Inflammatory macrophage treated with lipopolysaccharide for 1 hour (primary cell): ENCODE data around the gene MGST3.
"Not testable (repeated sequence)": the region's sequence is repeated elsewhere in the genome, so short reads cannot be mapped to it uniquely, and the experiment has no call there.

Experiments used
- DNase-seq, 2 donors: peaks; one replicate each; pipeline ENCODE4 v3.0.0-alpha.2; 2020 to 2022

Gene MGST3

GRCh38 chr1:165698761-165699052 is 67.7 kb downstream of the MGST3 start:
- no peak for DNase-seq

GRCh38 chr1:165699577-165699976 is 68.5 kb downstream of the MGST3 start:
- no peak for DNase-seq

GRCh38 chr1:165701922-165702321 is 70.9 kb downstream of the MGST3 start:
- DNase-seq: not testable (repeated sequence)

GRCh38 chr1:165703648-165704047 is 72.6 kb downstream of the MGST3 start:
- DNase-seq: no peak
